GM21360 (cell line): Measurements from ENCODE around the gene CTNNA3.

Experiments
- ATAC-seq: cut with Tn5 transposase; IDR thresholded peaks from one replicate; pipeline ENCODE4 v1.9.1; 2021; ENCODE audit warnings: mild to moderate bottlenecking, moderate library complexity; ENCODE audit not compliant: unreplicated experiment

The CTNNA3 gene

DNA sequence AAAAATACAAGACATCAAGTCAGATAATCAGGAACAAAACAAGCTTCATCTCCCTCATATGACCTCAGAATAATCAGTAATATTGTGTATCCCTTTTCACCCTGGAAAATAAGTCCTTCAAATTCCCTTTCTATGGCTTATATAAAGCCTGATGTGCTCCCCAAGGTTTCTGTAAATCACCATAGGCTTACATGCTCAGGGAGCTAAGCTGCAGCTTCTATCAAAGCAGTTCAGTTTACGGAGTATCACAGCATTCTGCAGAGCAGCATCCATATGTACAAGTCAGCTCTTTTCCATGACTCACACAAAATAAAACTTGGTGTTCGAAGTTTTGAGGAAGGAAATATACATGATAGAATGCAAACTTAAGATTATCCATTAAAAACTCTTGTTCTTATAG lies 544.5 kb downstream of the CTNNA3 start:
- ATAC-seq: no peak

DNA sequence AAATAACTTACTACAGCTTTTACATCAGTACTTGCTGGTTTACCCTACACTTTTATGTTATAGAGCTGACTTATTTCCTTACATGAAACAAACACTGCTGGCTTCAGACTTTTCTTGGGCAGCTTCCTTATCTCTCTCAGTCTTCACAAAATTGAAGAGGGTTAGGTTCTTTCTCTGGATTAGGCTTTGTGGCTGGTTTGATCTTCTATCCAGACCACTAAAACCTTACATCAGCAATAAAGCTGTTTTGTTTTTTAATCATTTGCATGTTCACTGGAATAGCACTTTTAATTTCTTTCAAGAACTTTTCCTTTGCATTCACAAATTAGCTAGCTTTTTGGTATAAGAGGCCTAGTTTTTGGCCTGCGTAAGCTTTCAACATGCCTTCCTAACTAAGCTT lies 551.5 kb downstream of the CTNNA3 start:
- no peak for ATAC-seq

DNA sequence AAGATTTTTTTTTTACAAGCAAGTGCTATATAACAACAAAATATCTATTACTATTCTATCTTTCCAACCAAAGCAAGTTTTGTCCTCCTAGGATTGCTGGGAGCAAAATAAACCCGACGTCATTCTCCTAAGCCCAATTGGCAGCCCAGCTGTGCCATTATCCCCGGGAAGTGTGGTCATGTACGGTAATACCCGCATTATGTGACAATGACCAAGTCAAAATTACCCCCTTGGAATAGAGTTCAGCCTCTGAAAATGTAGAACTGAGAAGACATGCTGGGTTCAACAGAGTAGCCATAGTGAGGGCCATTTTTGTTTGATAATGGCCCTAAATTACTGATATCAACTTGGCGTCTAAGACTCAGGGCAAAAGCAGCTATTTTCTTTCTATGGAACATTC lies 554.7 kb downstream of the CTNNA3 start:
- ATAC-seq: no peak

DNA sequence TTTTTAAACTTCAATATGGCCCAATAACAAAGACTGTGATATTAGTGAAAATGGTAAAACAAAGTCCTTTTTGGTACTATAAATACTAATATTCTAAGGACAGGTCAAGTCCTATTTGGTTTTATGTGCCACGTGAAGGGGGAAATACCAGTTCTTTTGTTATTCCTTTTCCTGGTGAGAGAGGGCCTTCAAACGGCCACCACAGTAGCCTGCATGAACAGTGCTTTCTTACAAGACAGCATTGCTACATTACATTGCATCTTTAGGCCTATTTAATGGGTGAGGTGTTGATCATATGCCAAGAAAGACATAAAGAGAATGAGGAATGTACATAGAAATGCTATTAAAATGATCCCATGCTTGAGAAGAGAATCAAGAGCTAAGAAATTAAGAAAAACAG lies 555.4 kb downstream of the CTNNA3 start:
- no peak for ATAC-seq

DNA sequence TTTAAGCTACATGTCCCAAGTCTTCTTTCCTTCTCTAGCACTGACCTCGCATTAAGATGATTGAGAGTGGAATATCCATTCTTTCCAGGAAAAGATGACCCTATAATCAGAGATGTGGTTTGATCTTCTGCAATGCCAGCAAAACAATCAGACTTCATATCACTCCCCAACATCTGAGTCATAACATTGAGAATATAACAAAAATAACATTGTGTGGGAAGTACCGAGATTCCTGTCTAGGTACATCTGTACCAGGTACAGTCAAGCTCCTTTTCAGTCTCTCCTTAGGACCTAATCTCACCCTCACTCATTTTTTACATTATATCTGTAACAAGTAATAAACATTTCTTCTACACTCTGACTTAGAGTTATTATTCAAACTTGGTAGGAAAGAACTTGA lies 568.6 kb downstream of the CTNNA3 start:
- ATAC-seq: no peak

GRCh38 chr10:67119651-67120050 lies 576.3 kb downstream of the CTNNA3 start:
- ATAC-seq: no peak

DNA sequence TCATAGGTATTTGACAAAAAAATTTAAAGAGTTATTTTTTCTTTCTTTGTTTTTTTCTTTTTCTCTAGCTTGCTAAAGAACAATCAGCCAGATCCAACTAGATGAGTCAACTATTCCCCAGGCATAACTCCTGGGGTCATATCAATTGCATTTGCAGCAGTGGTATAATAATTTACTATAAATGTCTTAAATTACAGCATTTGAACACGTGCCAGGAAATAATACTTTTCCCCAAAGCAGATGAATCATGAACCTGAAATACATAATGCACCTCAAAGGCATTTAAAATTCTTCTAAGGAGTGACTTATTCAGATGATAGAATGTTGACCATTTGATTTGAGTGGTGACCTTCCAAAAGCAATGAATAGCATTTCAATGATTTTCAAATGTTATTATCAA lies 580.0 kb downstream of the CTNNA3 start:
- ATAC-seq: no peak

DNA sequence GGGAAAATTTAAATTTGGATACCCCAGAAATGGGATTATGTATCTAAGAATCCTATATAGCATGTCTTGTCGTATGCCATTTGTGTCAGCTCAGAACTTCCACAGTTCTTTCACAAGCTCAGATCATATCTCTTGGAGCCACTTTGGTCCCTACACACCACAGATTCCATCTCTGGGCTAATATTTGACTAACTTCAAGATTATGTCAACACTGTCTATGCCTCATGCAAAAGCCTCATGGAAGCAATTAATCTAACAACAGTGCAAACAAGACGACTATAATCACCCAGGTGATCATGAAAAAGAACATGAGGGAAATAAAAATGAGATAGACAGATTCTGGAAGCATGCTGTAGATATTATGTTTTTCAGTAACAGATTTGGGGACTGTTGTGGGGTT lies 581.0 kb downstream of the CTNNA3 start:
- ATAC-seq: no peak

- no peak for ATAC-seq
Observed at GRCh38 chr10:67112765-67113164, 583.2 kb downstream of the CTNNA3 start.

DNA sequence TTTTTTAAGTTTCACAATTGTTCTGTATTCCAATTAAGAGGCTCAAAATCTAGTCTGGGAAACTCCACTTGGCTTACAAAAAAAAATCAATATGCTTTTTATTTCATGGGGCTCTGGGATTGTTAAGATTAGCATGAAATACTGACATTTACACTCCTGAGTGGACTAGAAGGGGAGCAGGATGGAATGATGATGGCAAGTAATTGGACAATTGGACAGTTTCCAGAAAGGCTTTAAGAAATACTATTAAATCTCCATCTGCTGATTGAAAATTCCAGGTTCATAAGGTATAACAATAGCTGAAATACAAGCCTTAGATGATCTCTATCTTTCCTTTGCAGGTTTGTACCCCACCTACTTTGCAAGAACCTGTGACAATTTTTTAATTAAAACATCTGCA lies 585.7 kb downstream of the CTNNA3 start:
- ATAC-seq: no peak

- ATAC-seq: no peak
Observed at GRCh38 chr10:67107670-67108069, 588.3 kb downstream of the CTNNA3 start.

GRCh38 chr10:67100951-67101350 lies 595.0 kb downstream of the CTNNA3 start:
- ATAC-seq: no peak

DNA sequence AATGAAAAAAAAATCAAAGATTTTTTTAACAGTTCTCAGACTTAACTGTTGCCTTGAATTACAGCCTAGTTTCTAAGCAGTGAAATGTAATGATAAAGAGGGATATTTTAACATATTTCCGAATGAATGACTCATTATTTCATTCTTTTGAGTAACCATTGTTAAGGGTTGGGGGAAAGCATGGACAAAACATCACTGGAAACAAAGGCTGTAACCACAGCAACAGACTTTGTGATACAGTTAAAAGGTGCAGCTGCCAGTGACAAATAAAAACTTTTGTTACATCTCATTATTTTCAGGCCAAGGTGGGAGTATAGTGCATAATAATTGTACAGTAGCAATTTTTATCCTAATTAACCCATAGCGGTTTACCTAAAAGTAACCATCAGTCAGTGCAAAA lies 597.5 kb downstream of the CTNNA3 start:
- ATAC-seq: no peak

- no peak for ATAC-seq
Observed at GRCh38 chr10:67095531-67095930, 600.5 kb downstream of the CTNNA3 start.

- no peak for ATAC-seq
Observed at GRCh38 chr10:67088036-67088435, 608.0 kb downstream of the CTNNA3 start.

- ATAC-seq: no peak
Observed at GRCh38 chr10:67087135-67087425, 608.9 kb downstream of the CTNNA3 start.

- ATAC-seq: no peak
Observed at GRCh38 chr10:67086327-67087134, 609.5 kb downstream of the CTNNA3 start.

- no peak for ATAC-seq
Observed at GRCh38 chr10:67079126-67079525, 616.9 kb downstream of the CTNNA3 start.

DNA sequence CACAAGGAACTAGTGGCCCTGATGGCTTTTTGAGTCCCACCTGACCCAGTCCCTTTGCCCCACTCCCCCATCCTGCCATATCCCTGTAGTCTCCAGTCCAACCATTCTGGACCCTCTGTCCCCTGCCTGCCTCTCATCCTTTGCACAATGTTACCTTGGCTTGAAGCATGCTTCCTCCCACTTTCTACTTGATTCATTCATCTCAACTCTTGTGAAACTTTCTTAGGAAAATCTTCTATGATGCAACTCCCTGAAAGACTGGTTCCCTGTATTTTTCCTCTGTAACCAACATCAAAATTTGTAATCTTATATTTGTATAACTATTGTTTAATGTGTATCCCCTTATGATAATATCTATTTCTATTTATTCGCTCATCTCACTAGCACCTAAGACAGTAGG lies 618.6 kb downstream of the CTNNA3 start:
- ATAC-seq: no peak

- ATAC-seq: no peak
Observed at GRCh38 chr10:67076144-67076543, 619.9 kb downstream of the CTNNA3 start.

DNA sequence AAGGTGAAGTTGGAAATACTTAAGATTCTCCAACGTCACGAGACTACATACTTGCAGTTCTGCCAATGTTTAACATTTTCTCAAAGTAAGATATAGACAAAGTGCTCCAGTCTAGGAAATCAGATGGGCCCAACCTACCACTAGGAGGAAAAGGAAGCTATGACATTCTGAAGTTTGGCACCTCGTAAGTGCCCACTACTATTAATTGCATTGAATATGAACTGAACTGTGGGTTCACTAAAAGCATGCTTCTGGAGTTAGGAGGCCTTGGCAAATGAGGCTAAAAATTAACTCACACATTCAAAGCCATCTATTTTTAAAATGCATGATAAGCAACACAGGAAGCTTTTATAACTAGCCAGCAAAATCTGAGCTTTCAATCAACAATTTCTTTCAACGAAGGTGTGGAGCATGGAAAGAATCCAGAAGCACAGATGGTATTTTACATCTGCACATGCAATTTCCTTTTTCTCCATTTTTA lies 620.5 kb downstream of the CTNNA3 start:
- no peak for ATAC-seq

- ATAC-seq: no peak
Observed at GRCh38 chr10:67072654-67073053, 623.3 kb downstream of the CTNNA3 start.

DNA sequence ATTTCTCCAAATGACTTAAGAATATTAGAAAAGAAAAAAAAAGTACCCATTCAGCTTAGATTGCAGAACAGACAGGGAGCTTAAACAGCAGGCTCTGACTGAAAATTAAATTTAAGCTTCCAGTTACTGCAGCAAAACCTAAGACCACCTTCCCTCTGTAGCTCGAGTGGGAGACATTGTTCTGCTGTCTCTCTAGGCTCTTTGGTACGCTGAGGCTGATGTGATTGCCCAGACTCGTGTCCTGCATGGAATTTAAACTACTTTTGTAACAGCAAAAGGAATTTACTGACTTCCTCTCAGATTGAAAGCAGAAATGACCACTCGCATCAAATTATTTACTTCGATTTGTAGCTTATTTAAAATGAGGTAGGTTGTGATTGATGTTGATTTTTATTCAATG lies 645.6 kb downstream of the CTNNA3 start:
- ATAC-seq: no peak
